HepG2 (cell line): ENCODE measurements around the gene PEX14. TPM values are rescaled to one million over a fixed set of nuclear protein-coding genes. Genes with fewer than 3 reads are reported as not detected.

ENCODE experiments used
- ATAC-seq: fragments of 200-7000 bp; cut with Tn5 transposase; 3 replicates; pipeline ENCODE4 v1.9.1; 2020; ENCODE audit warnings: mild to moderate bottlenecking, moderate library complexity
- BruUV-seq: library from RNA; stranded (reverse); fragments of 400-500 nt; replicated peaks from 2 replicates; lab custom pipeline; 2021; lab: Mats Ljungman, UMichigan
- CTCF ChIA-PET: fragments of 300-600 bp; formaldehyde crosslinking; extraction: SDS; loops from one replicate; lab custom pipeline; 2021; ENCODE audit warnings: low total read pairs, inconsistent platforms, low intra/inter-chr PET ratio; lab: Yijun Ruan, JAX
- POLR2A ChIA-PET: fragments of 350-600 bp; sonication (Branson Sonifier 250); formaldehyde crosslinking; loops from one replicate; lab custom pipeline; 2020; ENCODE audit warnings: antibody characterized with exemption, inconsistent platforms; lab: Yijun Ruan, JAX
- DNase-seq: peaks from one replicate; pipeline ENCODE4 v3.0.0-alpha.2; 2015; ENCODE audit warnings: low spot score
- FAIRE-seq: peaks from 3 replicates; lab custom pipeline; 2011; peaks lifted over from hg19 to GRCh38; lab: Jason Lieb, UNC
- H2AFZ ChIP-seq: one replicate; pipeline ENCODE4 v1.6.1; 2011; ENCODE audit warnings: low read length, inconsistent platforms
- H3K27ac ChIP-seq: fragments of 300-600 bp; 3 replicates; pipeline ENCODE4 v1.8.0; 2011; ENCODE audit warnings: mixed run types, mild to moderate bottlenecking, mixed read lengths, low read length, inconsistent platforms; ENCODE audit not compliant: insufficient read depth; ENCODE audit errors: extremely low read length
- H3K27me3 ChIP-seq, 2 experiments: fragments of 200-600 bp in 1 of 2; 2 replicates in 1 of 2; 3 replicates in 1 of 2; pipeline versions ENCODE4 v1.6.0 to v1.8.0; 2011; ENCODE audit warnings: low read length in 2 of 2, mild to moderate bottlenecking in 2 of 2, moderate library complexity in 2 of 2, inconsistent platforms in 1 of 2; ENCODE audit not compliant: insufficient read depth in 2 of 2, control insufficient read depth in 1 of 2
- H3K36me3 ChIP-seq, 2 experiments: fragments of 200-600 bp in 1 of 2; replicated peaks in 1 of 2; 2 replicates in 1 of 2; 3 replicates in 1 of 2; pipeline versions ENCODE4 v1.5.1 to v1.8.0; 2011; ENCODE audit warnings: low read length in 2 of 2, inconsistent platforms in 1 of 2; ENCODE audit not compliant: insufficient read depth in 2 of 2, control insufficient read depth in 1 of 2
- H3K4me1 ChIP-seq: 2 replicates; pipeline ENCODE4 v1.5.1; 2012; ENCODE audit warnings: low read length, inconsistent platforms; ENCODE audit not compliant: insufficient read depth
- H3K4me2 ChIP-seq: 2 replicates; pipeline ENCODE4 v1.6.0; 2011; ENCODE audit warnings: low read depth, low read length, inconsistent platforms
- H3K4me3 ChIP-seq, 3 experiments: fragments of 200-600 bp in 1 of 3; sonication (generic), shearing (Covaris generic) in 1 of 3; replicated peaks in 1 of 3; 2 replicates each; pipeline ENCODE4 v1.5.1; 2011 to 2016; ENCODE audit warnings: low read length in 3 of 3, inconsistent platforms in 2 of 3, low read depth in 2 of 3, mild to moderate bottlenecking in 2 of 3, control low read depth in 1 of 3, mixed read lengths in 1 of 3; ENCODE audit not compliant: insufficient read depth in 1 of 3
- H3K79me2 ChIP-seq: one replicate; pipeline ENCODE4 v1.6.1; 2011; ENCODE audit warnings: low read length, inconsistent platforms; ENCODE audit not compliant: insufficient read depth
- H3K9ac ChIP-seq: 2 replicates; pipeline ENCODE4 v1.6.0; 2011; ENCODE audit warnings: mild to moderate bottlenecking, low read depth, low read length, inconsistent platforms; ENCODE audit not compliant: insufficient read depth
- H3K9me3 ChIP-seq: 2 replicates; pipeline ENCODE4 v1.5.1; 2012; ENCODE audit warnings: mild to moderate bottlenecking, low read length
- H4K20me1 ChIP-seq: 2 replicates; pipeline ENCODE4 v1.6.0; 2011; ENCODE audit warnings: inconsistent platforms, mild to moderate bottlenecking, low read length, moderate library complexity; ENCODE audit not compliant: insufficient read depth
- ATF2 ChIP-seq: sonication (generic); formaldehyde crosslinking; IDR thresholded peaks from 2 replicates; pipeline ENCODE4 v1.4.0; 2020; ENCODE audit warnings: missing genetic modification reagents
- KLF9 ChIP-seq: IDR thresholded peaks from 2 replicates; pipeline ENCODE4 v1.6.1; 2016; ENCODE audit warnings: low read depth
- MAZ ChIP-seq, 2 experiments: sonication (generic) in 1 of 2; formaldehyde crosslinking in 1 of 2; IDR thresholded peaks; 2 replicates each; pipeline versions ENCODE4 v1.5.0 to v1.6.1; 2012 to 2020; ENCODE audit warnings: low read depth in 2 of 2, mild to moderate bottlenecking in 2 of 2, borderline replicate concordance in 1 of 2, improper control_type of control experiment in 1 of 2, low read length in 1 of 2, missing genetic modification reagents in 1 of 2, moderate library complexity in 1 of 2
- MLXIP ChIP-seq: sonication (generic); formaldehyde crosslinking; IDR thresholded peaks from 2 replicates; pipeline ENCODE4 v1.9.0; 2021; ENCODE audit warnings: missing genetic modification reagents, borderline replicate concordance
- PAXIP1 ChIP-seq: sonication (generic); formaldehyde crosslinking; conservative IDR thresholded peaks from 2 replicates; pipeline ENCODE4 v1.4.0; 2020; ENCODE audit warnings: mild to moderate bottlenecking, missing genetic modification reagents, moderate library complexity
- POLR2A ChIP-seq, 2 experiments: IDR thresholded peaks; 2 replicates each; pipeline ENCODE4 v1.6.1; 2011; ENCODE audit warnings: low read depth in 2 of 2, low read length in 2 of 2, mild to moderate bottlenecking in 1 of 2, moderate library complexity in 1 of 2; ENCODE audit not compliant: insufficient read depth in 1 of 2
- RAD51 ChIP-seq: fragments of 450-650 bp; IDR thresholded peaks from 2 replicates; pipeline ENCODE4 v1.6.1; 2016; ENCODE audit warnings: borderline replicate concordance
- TBX2 ChIP-seq: sonication (generic); formaldehyde crosslinking; IDR thresholded peaks from 2 replicates; pipeline ENCODE4 v1.5.0; 2020; ENCODE audit warnings: missing genetic modification reagents, mild to moderate bottlenecking, borderline replicate concordance
- YEATS2 ChIP-seq: sonication (generic); formaldehyde crosslinking; IDR thresholded peaks from 2 replicates; pipeline ENCODE4 v1.4.0; 2020; ENCODE audit warnings: missing genetic modification reagents, borderline replicate concordance
- ZBTB1 ChIP-seq: sonication (generic); formaldehyde crosslinking; IDR thresholded peaks from 2 replicates; pipeline ENCODE4 v1.4.0; 2020; ENCODE audit warnings: missing genetic modification reagents, borderline replicate concordance
- ZBTB38 ChIP-seq: sonication (generic); formaldehyde crosslinking; IDR thresholded peaks from 2 replicates; pipeline ENCODE4 v1.5.1; 2020; ENCODE audit warnings: mild to moderate bottlenecking, missing genetic modification reagents
- ZFP41 ChIP-seq: sonication (generic); formaldehyde crosslinking; IDR thresholded peaks from 2 replicates; pipeline ENCODE4 v1.4.0; 2020; ENCODE audit warnings: mild to moderate bottlenecking, missing genetic modification reagents, borderline replicate concordance
- ZNF335 ChIP-seq: sonication (generic); formaldehyde crosslinking; IDR thresholded peaks from 2 replicates; pipeline ENCODE4 v1.4.0; 2020; ENCODE audit warnings: missing genetic modification reagents
- ZNF546 ChIP-seq: sonication (generic); formaldehyde crosslinking; conservative IDR thresholded peaks from 2 replicates; pipeline ENCODE4 v1.8.1; 2023; ENCODE audit warnings: mild to moderate bottlenecking, missing genetic modification reagents
- ZNF558 ChIP-seq: sonication (generic); formaldehyde crosslinking; IDR thresholded peaks from 2 replicates; pipeline ENCODE4 v1.9.0; 2022; ENCODE audit warnings: mild to moderate bottlenecking, missing genetic modification reagents, borderline replicate concordance
- WGBS: methylation state at CpG from one replicate; pipeline ENCODE4 v1.1.6; 2017; ENCODE audit warnings: low lambda C conversion rate; 5-methylcytosine and 5-hydroxymethylcytosine counted together
- in situ Hi-C: cut with HindIII; loops from 2 replicates; pipeline ENCODE4 v1.10.0; 2017; ENCODE audit warnings: low pct_unique_long_range_greater_than_20kb; ENCODE audit not compliant: extremely low pct_ligation_motif_present
- intact Hi-C: fragments of 100-400 bp; cut with micrococcal nuclease; formaldehyde crosslinking; loops from one replicate; pipeline ENCODE4 v1.10.0; 2022; ENCODE audit not compliant: unreplicated experiment
- polyA plus RNA-seq, 8 experiments: library from polyadenylated mRNA; depleted of rRNA in 3 of 8; stranded (reverse) in 7 of 8; unstranded in 1 of 8; fragments of >200 nt; fragmentation: Illumina TruSeq in 4 of 8; extraction: Trizol in 4 of 8; gene quantifications; 2 replicates each; pipeline versions ENCODE4 v1.2.1 to v1.2.3, GENCODE V29; 2011 to 2016; ENCODE audit warnings: low read depth in 4 of 8, missing spikeins in 1 of 8, mixed read lengths in 1 of 8; ENCODE audit not compliant: insufficient read depth in 1 of 8
- total RNA-seq, 5 experiments: library from RNA; depleted of rRNA; stranded (reverse); fragments of >200 nt; fragmentation: Illumina TruSeq; extraction: Trizol; gene quantifications; 2 replicates each; pipeline ENCODE4 v1.2.3, GENCODE V29; 2016; ENCODE audit warnings: low read depth in 1 of 5

The PEX14 gene
- total and polyA plus RNA-seq, 2 of the 13 experiments (the other 11 are each of a cell fraction or from before 2014, with no cell fraction given) = 6.5 to 9.9 TPM

GRCh38 chr1:10674700-10675609, 200.2 kb downstream of the PEX14 start:
- no peak for ATAC-seq
- H3K27me3 ChIP-seq = no peaks in the 10 kb centered on the region
- H3K36me3 ChIP-seq = no peaks in the 10 kb centered on the region
- no TSS peak for BruUV-seq
- TF ChIP-seq RAD51 (no peak), ZFP41 (no peak), ZBTB1 (CRISPR knock-in tag) (no peak), ZBTB38 (CRISPR knock-in tag) (no peak), ZNF546 (CRISPR knock-in tag) (no peak), ZNF335 (no peak), ATF2 (CRISPR knock-in tag) (no peak), KLF9 (CRISPR knock-in tag) (no peak), MAZ (IDR thresholded peaks at IDR 0.05; ENCODE audit: borderline replicate concordance, low read depth, low read length) (no peak), MAZ (CRISPR knock-in tag; IDR thresholded peaks at IDR 0.05; ENCODE audit: low read depth) (no peak), PAXIP1 (CRISPR knock-in tag) (no peak), ZNF558 (CRISPR knock-in tag) (no peak), TBX2 (CRISPR knock-in tag) (no peak), YEATS2 (CRISPR knock-in tag) (no peak), POLR2A (IDR thresholded peaks at IDR 0.05; ENCODE audit: insufficient read depth in 1 of 2, low read depth in 2 of 2, low read length in 2 of 2) (no peak), MLXIP (CRISPR knock-in tag) (no peak)
- TF ChIP-seq, all 625 proteins: peak for 0
- Histone ChIP-seq H3K4me3 (no peak overlapping the region), H3K9ac (no peak overlapping the region), H3K4me2 (no peak overlapping the region), H3K27ac (no peak overlapping the region), H3K9me3 (no peaks in the 10 kb centered on the region), H3K4me1 (peaks cover 41% of the 10 kb centered on the region), H4K20me1 (no peaks in the 10 kb centered on the region), H3K79me2 (no peaks in the 10 kb centered on the region), H2AFZ (no peak overlapping the region)
- ChIA-PET POLR2A (no interaction called here), CTCF (no interaction called here)
- no peak for FAIRE-seq
- intact Hi-C loops (loop anchor here (5.0 kb wide), 1 partner anchor 122 kb away; the partner anchor contains the start of gene CASZ1), in situ Hi-C loops (loop anchor here (5.0 kb wide), 1 partner anchor 122 kb away; the partner anchor contains the start of gene CASZ1)
- 64% methylated on average over 18 of the region's 29 CpGs for WGBS
- no peak for DNase-seq
